IMR-90 (cell line): ENCODE measurements around the gene NOS3. TPM values are rescaled to one million over a fixed set of nuclear protein-coding genes. Genes with fewer than 3 reads are reported as not detected.

Experiments used
- ATAC-seq: fragments of 200-7000 bp; cut with Tn5 transposase; 2 replicates; pipeline ENCODE4 v1.9.1; 2020; ENCODE audit warnings: low read depth, mild to moderate bottlenecking, moderate library complexity
- BruUV-seq: library from RNA; stranded (reverse); fragments of 400-500 nt; replicated peaks from 2 replicates; lab custom pipeline; 2021; lab: Mats Ljungman, UMichigan
- CTCF ChIA-PET: fragments of 300-600 bp; formaldehyde crosslinking; extraction: SDS; loops from one replicate; lab custom pipeline; 2021; ENCODE audit warnings: antibody characterized with exemption; lab: Yijun Ruan, JAX
- POLR2A ChIA-PET: fragments of 300-600 bp; sonication (Branson Sonifier 250); formaldehyde crosslinking; loops from one replicate; lab custom pipeline; 2022; ENCODE audit warnings: antibody characterized with exemption; ENCODE audit not compliant: unreplicated experiment; lab: Charles Lee
- DNase-seq: peaks from one replicate; pipeline ENCODE4 v3.0.0; 2013
- H2AFZ ChIP-seq: replicated peaks from 2 replicates; pipeline ENCODE3; 2013; ENCODE audit warnings: low read length, mild to moderate bottlenecking; ENCODE audit not compliant: poor library complexity
- H2AK5ac ChIP-seq: 2 replicates; pipeline ENCODE4 v1.6.1; 2013; ENCODE audit warnings: low read depth, low read length, inconsistent platforms
- H2AK9ac ChIP-seq: replicated peaks from 2 replicates; pipeline ENCODE3; 2013; ENCODE audit warnings: mild to moderate bottlenecking, low read depth, low read length, moderate library complexity; ENCODE audit not compliant: poor library complexity
- H2BK120ac ChIP-seq: 2 replicates; pipeline ENCODE4 v1.6.1; 2013; ENCODE audit warnings: low read depth, low read length, inconsistent platforms
- H2BK15ac ChIP-seq: 3 replicates; pipeline ENCODE4 v1.6.1; 2013; ENCODE audit warnings: low read depth, low read length, inconsistent platforms
- H2BK20ac ChIP-seq: 2 replicates; pipeline ENCODE4 v1.6.1; 2013; ENCODE audit warnings: low read depth, mild to moderate bottlenecking, inconsistent platforms, low read length, moderate library complexity
- H2BK5ac ChIP-seq: 2 replicates; pipeline ENCODE4 v1.6.1; 2013; ENCODE audit warnings: mild to moderate bottlenecking, low read depth, low read length, inconsistent platforms; ENCODE audit not compliant: poor library complexity, severe bottlenecking
- H3K14ac ChIP-seq: replicated peaks from 2 replicates; pipeline ENCODE4 v1.6.1; 2013; ENCODE audit warnings: low read depth, low read length, inconsistent platforms
- H3K18ac ChIP-seq: 2 replicates; pipeline ENCODE4 v1.6.1; 2013; ENCODE audit warnings: low read depth, low read length, control low read depth
- H3K23ac ChIP-seq: 2 replicates; pipeline ENCODE4 v1.6.1; 2013; ENCODE audit warnings: low read depth, low read length, inconsistent platforms
- H3K27ac ChIP-seq: 2 replicates; pipeline ENCODE4 v1.5.1; 2013; ENCODE audit warnings: mild to moderate bottlenecking, control low read depth, low read length; ENCODE audit not compliant: insufficient read depth
- H3K27me3 ChIP-seq: 2 replicates; pipeline ENCODE4 v1.6.1; 2013; ENCODE audit warnings: low read length; ENCODE audit not compliant: control insufficient read depth, insufficient read depth
- H3K36me3 ChIP-seq: 2 replicates; pipeline ENCODE4 v1.6.1; 2013; ENCODE audit warnings: low read length, mixed read lengths; ENCODE audit not compliant: control insufficient read depth, insufficient read depth
- H3K4ac ChIP-seq: 2 replicates; pipeline ENCODE4 v1.6.1; 2013; ENCODE audit warnings: low read depth, low read length, inconsistent platforms
- H3K4me1 ChIP-seq: 2 replicates; pipeline ENCODE4 v1.6.1; 2013; ENCODE audit warnings: low read length, mixed read lengths; ENCODE audit not compliant: control insufficient read depth, insufficient read depth
- H3K4me2 ChIP-seq: 2 replicates; pipeline ENCODE4 v1.6.1; 2013; ENCODE audit warnings: low read depth, mild to moderate bottlenecking, control low read depth, low read length, moderate library complexity
- H3K4me3 ChIP-seq: 2 replicates; pipeline ENCODE4 v1.5.1; 2013; ENCODE audit warnings: low read depth, mild to moderate bottlenecking, control low read depth, low read length, moderate library complexity; ENCODE audit not compliant: insufficient read depth
- H3K56ac ChIP-seq: 2 replicates; pipeline ENCODE4 v1.6.1; 2013; ENCODE audit warnings: low read length, inconsistent platforms; ENCODE audit not compliant: insufficient read depth; ENCODE audit errors: extremely low read depth
- H3K79me1 ChIP-seq, 2 experiments: 2 replicates each; pipeline ENCODE4 v1.6.1; 2013; ENCODE audit warnings: low read length in 2 of 2, inconsistent platforms in 1 of 2, low read depth in 1 of 2
- H3K9ac ChIP-seq: 2 replicates; pipeline ENCODE4 v1.6.1; 2013; ENCODE audit warnings: low read depth, low read length, control low read depth
- H3K9me1 ChIP-seq: 2 replicates; pipeline ENCODE4 v1.6.1; 2013; ENCODE audit warnings: low read length, inconsistent platforms; ENCODE audit not compliant: insufficient read depth
- H3K9me3 ChIP-seq: 2 replicates; pipeline ENCODE4 v1.6.1; 2013; ENCODE audit warnings: low read length; ENCODE audit not compliant: control insufficient read depth, insufficient read depth
- H4K20me1 ChIP-seq: 2 replicates; pipeline ENCODE4 v1.6.1; 2013; ENCODE audit warnings: low read length, inconsistent platforms; ENCODE audit not compliant: insufficient read depth
- H4K5ac ChIP-seq: 2 replicates; pipeline ENCODE4 v1.6.1; 2013; ENCODE audit warnings: mild to moderate bottlenecking, low read depth, low read length, control low read depth
- H4K8ac ChIP-seq, 2 experiments: 2 replicates each; pipeline ENCODE4 v1.6.1; 2013; ENCODE audit warnings: low read depth in 2 of 2, low read length in 2 of 2, control low read depth in 1 of 2, inconsistent platforms in 1 of 2
- H4K91ac ChIP-seq: 2 replicates; pipeline ENCODE4 v1.6.1; 2013; ENCODE audit warnings: low read depth, low read length, inconsistent platforms; ENCODE audit not compliant: insufficient read depth
- BHLHE40 ChIP-seq: fragments of 150-350 bp; IDR thresholded peaks from 2 replicates; pipeline ENCODE4 v1.6.1; 2016; ENCODE audit warnings: mild to moderate bottlenecking, low read depth, low read length
- CTCF ChIP-seq: conservative IDR thresholded peaks from 2 replicates; pipeline ENCODE4 v1.5.1; 2012; ENCODE audit warnings: mild to moderate bottlenecking, low read depth, low read length, improper control_type of control experiment
- FOS ChIP-seq: fragments of 150-350 bp; IDR thresholded peaks from 2 replicates; pipeline ENCODE4 v1.6.1; 2016; ENCODE audit warnings: low read depth, low read length
- RCOR1 ChIP-seq: IDR thresholded peaks from 2 replicates; pipeline ENCODE4 v1.6.1; 2012; ENCODE audit warnings: mild to moderate bottlenecking, low read length, improper control_type of control experiment; ENCODE audit not compliant: insufficient replicate concordance
- WGBS, 2 experiments: methylation state at CpG; one replicate each; pipeline versions ENCODE4 v1.1.5 to v1.1.7; 2013; ENCODE audit warnings: missing lambda C conversion rate in 2 of 2; ENCODE audit not compliant: insufficient read length in 1 of 2; ENCODE audit errors: extremely low coverage in 2 of 2; 5-methylcytosine and 5-hydroxymethylcytosine counted together
- dilution Hi-C: fragments of 300-500 bp; cut with HindIII; formaldehyde crosslinking; loops from one replicate; pipeline ENCODE4 v1.14.3; 2018; ENCODE audit warnings: low sequenced_read_pairs; ENCODE audit not compliant: unreplicated experiment
- in situ Hi-C: fragments of 300-500 bp; cut with MboI; formaldehyde crosslinking; loops from 3 replicates; pipeline ENCODE4 v1.14.3; 2019; ENCODE audit warnings: low sequenced_read_pairs, inconsistent platforms, mixed read lengths
- intact Hi-C: fragments of 100-400 bp; cut with micrococcal nuclease; formaldehyde crosslinking; loops from 2 replicates; pipeline ENCODE4 v1.10.0; 2022
- polyA plus RNA-seq, 3 experiments: library from polyadenylated mRNA; depleted of rRNA; stranded (reverse); fragments of >200 nt; gene quantifications; 2 replicates each; pipeline ENCODE4 v1.2.3, GENCODE V29; 2012; ENCODE audit warnings: low replicate concordance in 1 of 3
- total RNA-seq: library from RNA; depleted of rRNA; stranded (reverse); fragments of >200 nt; gene quantifications from 2 replicates; pipeline ENCODE4 v1.2.3, GENCODE V29; 2012
- TF ChIP-seq, protein P1 (sequence below): fragments of 150-350 bp; IDR thresholded peaks from 2 replicates; pipeline ENCODE4 v1.6.1; 2016; ENCODE audit warnings: low read depth, mild to moderate bottlenecking, low read length, moderate library complexity, borderline replicate concordance
- TF ChIP-seq, protein P2 (sequence below): fragments of 150-350 bp; IDR thresholded peaks from 2 replicates; pipeline ENCODE4 v1.6.1; 2017; ENCODE audit warnings: mild to moderate bottlenecking, antibody characterized with exemption, low read length, low read depth

NOS3 gene
- total and polyA plus RNA-seq, 2 of the 4 experiments (the other 2 are of a cell fraction), result 0.72 to 2.0 TPM

- in situ Hi-C loops, result no loop called here
- intact Hi-C loops, result no loop called here
Measured at GRCh38 chr7:150942001-150942590, 48.7 kb upstream of the NOS3 start.

More at GRCh38 chr7:150942001-150942590, 48.7 kb upstream of the NOS3 start:
- TF ChIP-seq CTCF, result no peak
- no peak for TF ChIP-seq RCOR1
- TF ChIP-seq, protein P1, sequence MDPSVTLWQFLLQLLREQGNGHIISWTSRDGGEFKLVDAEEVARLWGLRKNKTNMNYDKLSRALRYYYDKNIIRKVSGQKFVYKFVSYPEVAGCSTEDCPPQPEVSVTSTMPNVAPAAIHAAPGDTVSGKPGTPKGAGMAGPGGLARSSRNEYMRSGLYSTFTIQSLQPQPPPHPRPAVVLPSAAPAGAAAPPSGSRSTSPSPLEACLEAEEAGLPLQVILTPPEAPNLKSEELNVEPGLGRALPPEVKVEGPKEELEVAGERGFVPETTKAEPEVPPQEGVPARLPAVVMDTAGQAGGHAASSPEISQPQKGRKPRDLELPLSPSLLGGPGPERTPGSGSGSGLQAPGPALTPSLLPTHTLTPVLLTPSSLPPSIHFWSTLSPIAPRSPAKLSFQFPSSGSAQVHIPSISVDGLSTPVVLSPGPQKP, result no peak
- TF ChIP-seq BHLHE40, result no peak
- TF ChIP-seq, protein P2, sequence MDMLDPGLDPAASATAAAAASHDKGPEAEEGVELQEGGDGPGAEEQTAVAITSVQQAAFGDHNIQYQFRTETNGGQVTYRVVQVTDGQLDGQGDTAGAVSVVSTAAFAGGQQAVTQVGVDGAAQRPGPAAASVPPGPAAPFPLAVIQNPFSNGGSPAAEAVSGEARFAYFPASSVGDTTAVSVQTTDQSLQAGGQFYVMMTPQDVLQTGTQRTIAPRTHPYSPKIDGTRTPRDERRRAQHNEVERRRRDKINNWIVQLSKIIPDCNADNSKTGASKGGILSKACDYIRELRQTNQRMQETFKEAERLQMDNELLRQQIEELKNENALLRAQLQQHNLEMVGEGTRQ, result no peak
- TF ChIP-seq FOS, result no peak
- no peak overlapping the region for H4K8ac ChIP-seq
- H4K20me1 ChIP-seq, result no peaks in the 10 kb centered on the region
- H3K79me1 ChIP-seq, result no peaks in the 10 kb centered on the region
- DNase-seq, result no peak
- H2BK20ac ChIP-seq, result no peak overlapping the region
- BruUV-seq, result no TSS peak
- ChIA-PET CTCF (no interaction called here), POLR2A (no interaction called here)
- H3K9me3 ChIP-seq, result no peaks in the 10 kb centered on the region
- H3K14ac ChIP-seq, result no peak overlapping the region
- H3K4ac ChIP-seq, result no peak overlapping the region
- no peak overlapping the region for H2AK9ac ChIP-seq
- dilution Hi-C loops, result no loop called here
- 40% methylated on average over 3 of the region's 14 CpGs; no CpG with 5 or more reads in 1 of the 2 experiments for WGBS, 2 experiments
- no peak overlapping the region for H3K4me3 ChIP-seq
- H2BK5ac ChIP-seq, result no peak overlapping the region
- H3K23ac ChIP-seq, result no peak overlapping the region
- H3K27me3 ChIP-seq, result no peaks in the 10 kb centered on the region
- H3K18ac ChIP-seq, result no peak overlapping the region
- H4K5ac ChIP-seq, result no peak overlapping the region
- no peak overlapping the region for H2BK15ac ChIP-seq
- H2AFZ ChIP-seq, result peak overlapping the region; percentile 32
- H3K56ac ChIP-seq, result no peak overlapping the region
- peaks cover 5% of the 10 kb centered on the region; the same call in 1 of the 2 replicates for H3K4me1 ChIP-seq
- H3K9ac ChIP-seq, result no peak overlapping the region
- no peak overlapping the region for H2BK120ac ChIP-seq
- no peak overlapping the region for H4K91ac ChIP-seq
- no peak for ATAC-seq
- H3K4me2 ChIP-seq, result no peak overlapping the region
- H2AK5ac ChIP-seq, result no peak overlapping the region
- 0 out of 2 replicates have a peak, but pooled peaks cover 3% of the 10 kb centered on the region for H3K9me1 ChIP-seq
- no peaks in the 10 kb centered on the region for H3K36me3 ChIP-seq
- no peak overlapping the region for H3K27ac ChIP-seq
